GM18519 (cell line): ENCODE data around the gene MRPL18.
"Not testable (repeated sequence)": the region's sequence is repeated elsewhere in the genome, so short reads cannot be mapped to it uniquely, and the experiment has no call there.

Experiments used
- ATAC-seq: cut with Tn5 transposase; IDR thresholded peaks from one replicate; pipeline ENCODE4 v1.9.1; 2021; ENCODE audit warnings: mild to moderate bottlenecking, moderate library complexity; ENCODE audit not compliant: unreplicated experiment, low FRiP score

MRPL18 gene

DNA sequence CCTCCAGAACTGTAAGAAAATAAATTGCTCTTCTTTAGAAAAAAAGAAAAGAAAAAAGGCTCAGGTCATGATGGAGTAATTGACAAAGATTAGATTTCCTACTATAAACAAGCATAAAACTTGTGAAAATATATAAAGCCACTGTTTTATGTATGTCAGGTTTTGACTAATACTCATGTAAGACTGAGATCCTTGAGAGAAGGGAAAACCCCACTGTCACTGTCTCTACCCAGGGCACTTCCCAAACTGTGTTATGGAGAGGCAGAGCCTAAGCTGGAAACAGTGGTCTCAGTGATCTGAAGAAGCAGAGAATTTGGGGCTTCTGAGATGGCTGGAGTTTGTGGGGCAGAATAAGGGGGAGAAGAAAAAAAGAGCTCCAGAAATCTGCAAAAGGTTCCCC lies 20.8 kb upstream of the MRPL18 start:
- no peak for ATAC-seq

DNA sequence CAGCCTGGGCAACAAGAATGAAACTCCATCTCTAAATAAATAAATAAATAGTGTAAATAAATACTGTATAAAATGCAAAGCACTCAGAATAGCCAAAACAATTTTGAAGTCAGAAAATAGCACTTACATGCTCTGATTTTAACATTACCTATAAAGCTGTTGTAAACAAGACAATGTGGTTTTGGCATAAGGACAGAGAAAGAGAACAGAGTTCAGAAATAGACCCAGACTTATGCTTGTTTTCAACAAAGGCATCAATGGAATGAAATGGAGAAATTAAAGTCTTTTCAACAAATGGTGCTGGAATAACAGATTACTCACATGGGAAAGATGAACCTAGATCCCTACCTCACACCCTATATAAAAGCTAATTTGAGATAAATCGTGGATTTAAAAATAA lies 18.1 kb upstream of the MRPL18 start:
- ATAC-seq: no peak

DNA sequence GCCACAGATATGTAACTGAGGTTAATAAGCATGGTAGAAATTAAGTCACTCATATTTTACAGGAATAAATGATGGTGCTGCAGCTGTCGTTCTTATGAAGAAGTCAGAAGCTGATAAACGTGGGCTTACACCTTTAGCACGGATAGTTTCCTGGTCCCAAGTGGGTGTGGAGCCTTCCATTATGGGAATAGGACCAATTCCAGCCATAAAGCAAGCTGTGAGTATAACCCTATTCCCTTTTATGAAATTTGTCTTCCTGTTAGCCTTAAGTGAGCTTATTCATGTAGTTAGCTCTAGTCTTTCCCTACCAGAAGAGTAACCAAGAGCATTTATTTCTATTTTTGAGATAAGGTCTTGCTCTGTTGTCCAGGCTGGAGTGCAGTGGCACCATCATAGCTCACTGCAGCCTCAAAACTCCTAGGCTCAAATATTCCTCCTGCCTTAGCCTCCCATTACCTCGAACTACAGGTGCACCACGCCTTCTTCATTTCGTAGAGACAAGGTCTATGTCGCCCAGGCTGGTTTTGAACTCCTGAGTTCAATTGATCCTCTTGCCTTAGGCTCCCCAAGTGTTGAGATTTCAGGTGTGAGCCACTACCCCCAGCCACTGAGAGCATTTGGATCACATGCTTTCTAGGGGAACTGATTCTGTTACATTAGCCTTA lies 12.9 kb upstream of the MRPL18 start:
- ATAC-seq: no peak

DNA sequence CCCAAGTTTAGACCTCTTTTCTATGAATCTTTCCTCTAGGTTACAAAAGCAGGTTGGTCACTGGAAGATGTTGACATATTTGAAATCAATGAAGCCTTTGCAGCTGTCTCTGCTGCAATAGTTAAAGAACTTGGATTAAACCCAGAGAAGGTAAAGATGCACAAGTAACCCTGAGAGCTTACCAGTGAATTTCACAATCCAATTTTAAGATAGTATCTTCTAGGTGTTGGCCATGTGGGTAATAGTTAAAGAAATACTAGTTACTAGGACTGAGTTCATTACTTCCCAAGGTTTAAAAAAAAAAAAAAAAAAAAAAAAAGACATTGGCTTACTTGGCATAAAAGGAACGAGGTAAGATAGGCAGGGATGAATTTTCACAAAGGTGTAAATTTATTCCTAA lies 12.1 kb upstream of the MRPL18 start:
- ATAC-seq: no peak

- ATAC-seq: no peak
Measured at GRCh38 chr6:159778542-159779103, 11.6 kb upstream of the MRPL18 start.

DNA sequence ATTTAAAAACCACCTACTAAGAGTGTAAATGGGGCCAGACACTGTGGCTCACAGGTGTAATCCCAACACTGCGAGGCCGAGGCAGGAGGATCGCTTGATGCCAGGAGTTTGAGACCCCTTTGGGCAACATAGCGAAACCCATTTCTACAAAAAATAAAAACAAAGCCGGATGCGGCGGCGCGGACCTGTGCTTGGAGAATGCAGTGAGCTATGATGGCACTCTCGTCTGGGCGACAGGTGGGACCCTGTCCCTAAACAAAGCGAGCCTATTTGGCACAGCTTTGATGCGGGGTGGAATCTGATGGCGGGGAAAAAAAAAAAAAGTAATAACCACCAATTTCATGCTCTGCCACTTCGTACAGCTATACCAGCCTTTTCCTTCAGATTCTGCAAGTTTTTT lies 2.0 kb upstream of the MRPL18 start:
- ATAC-seq: no peak

- ATAC-seq: no peak
Measured at GRCh38 chr6:159788753-159789376, 1.4 kb upstream of the MRPL18 start.

DNA sequence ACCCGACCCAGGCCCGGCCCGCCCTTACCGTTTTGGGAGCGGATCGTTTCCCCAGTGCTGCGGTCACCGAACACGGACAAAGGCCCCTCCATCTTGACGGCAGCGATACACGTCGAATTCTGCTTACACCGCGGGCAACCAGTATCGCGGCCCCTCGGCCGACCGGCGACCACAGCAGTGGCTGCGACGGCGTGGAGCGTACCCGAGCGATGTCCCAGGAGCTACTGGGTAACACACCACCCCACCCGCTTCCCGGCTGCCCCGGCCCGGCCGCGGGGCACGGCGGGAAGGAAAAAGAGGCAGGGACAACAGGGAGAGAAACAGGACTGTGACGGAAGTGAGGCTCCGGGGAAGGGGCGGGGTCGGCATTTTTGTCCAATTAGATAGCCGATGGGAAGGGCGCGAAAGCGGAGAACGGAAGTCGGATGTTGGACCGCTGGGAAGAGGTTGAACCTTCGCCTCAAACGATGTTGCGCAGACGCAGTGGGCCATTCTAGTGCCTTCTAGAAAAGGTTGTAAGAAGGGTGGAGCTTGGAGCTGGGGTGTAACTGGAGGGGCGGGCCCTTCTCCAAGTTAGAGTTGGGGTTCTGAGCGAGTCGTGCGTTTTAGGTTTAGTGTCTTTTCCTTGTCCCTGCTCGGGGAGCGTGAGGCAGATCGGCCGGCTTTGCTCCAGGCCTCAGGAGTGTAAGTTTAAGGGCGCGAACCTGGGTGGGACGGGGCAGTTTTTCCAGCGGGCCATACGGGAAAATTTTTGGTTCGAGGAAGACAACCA lies 704 bp upstream of the MRPL18 start, which contains the start of gene TCP1:
TSS of gene TCP1 (minus strand) at position 226 of the 772 bp plus-strand sequence. CDS start at position 92, 134 bp downstream.
- peak; percentile 63 for ATAC-seq

GRCh38 chr6:159790956-159791598 lies 810 bp downstream of the MRPL18 start:
- ATAC-seq: no peak

- ATAC-seq: not testable (repeated sequence)
Measured at GRCh38 chr6:159794976-159795375, 4.7 kb downstream of the MRPL18 start.

GRCh38 chr6:159797554-159797953 lies 7.3 kb downstream of the MRPL18 start:
- no peak for ATAC-seq

DNA sequence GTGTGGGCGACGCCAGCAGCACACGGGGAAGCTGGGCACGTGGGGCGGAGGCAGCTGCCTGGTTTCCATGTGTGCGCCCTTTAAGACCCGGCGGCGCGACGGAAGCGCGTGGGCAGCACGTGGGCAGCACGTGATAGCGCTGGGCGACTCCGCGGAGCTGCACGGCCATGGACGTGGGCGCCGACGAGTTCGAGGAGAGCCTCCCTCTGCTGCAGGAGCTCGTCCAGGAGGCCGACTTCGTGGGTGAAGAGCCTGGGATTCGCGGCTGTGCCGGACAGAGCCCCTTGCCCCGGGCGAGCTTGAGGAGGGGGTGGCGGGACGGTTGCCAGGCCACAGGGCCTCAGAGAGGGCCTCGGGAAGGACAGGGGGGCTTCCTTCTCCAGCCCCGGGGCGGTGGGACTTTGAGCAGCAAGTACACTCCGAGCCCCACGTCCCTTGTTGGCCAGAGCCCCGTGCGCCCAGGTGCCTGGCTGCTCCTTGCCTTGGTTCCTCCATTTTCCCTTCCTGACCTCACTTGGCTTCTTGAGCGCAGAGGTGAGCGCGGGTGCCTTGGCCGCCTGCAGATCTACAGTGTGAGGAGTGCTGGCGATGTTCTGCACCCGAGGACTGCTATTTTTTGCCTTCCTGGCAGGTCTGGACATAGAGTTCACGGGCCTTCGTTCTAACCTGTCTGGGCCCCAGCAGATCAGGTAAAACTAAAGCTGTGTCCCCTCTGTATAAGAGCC lies 10.0 kb downstream of the MRPL18 start, which contains the start of gene PNLDC1:
TSS of gene PNLDC1 (plus strand) at position 136 of the 725 bp plus-strand sequence. CDS start at position 168, 32 bp downstream.
- ATAC-seq: no peak

DNA sequence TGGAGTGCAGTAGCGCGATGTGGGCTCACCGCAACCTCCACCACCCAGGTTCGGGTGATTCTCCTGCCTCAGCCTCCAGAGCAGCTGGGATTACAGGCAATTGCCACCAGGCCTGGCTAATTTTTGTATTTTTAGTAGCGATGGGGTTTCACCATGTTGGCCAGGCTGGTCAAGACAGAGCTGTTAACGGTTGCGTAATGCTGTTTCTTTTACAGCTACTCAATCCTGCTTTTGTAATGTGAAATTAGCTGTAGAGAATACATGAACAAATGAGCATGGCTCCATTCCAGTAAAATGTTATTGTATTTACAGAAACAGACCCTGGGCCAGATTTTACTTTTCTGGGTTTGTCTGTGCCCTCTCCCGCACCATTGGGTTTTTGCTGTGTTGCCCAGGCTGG lies 11.7 kb downstream of the MRPL18 start:
- no peak for ATAC-seq

DNA sequence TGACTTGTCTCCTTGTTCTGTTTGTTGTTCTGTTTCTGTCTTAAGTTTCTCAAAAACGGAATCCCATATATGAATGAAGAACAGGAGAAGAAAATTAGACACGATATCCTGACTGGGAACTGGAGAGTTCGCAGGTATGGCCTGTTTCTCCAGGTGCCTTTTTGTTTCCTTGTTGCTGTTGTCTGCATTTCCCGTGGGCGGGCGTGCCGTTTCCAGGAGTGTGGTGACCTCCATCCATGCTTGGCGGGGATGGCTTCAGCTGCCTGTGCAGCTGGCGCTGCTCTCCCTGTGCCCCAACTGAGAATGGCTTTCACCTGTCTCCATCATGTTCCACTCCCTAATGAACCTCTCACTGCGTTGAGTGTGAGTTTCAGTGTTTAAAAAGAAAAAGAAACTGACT lies 14.2 kb downstream of the MRPL18 start:
- ATAC-seq: no peak

GRCh38 chr6:159805440-159806020 lies 15.3 kb downstream of the MRPL18 start:
- ATAC-seq: no peak

GRCh38 chr6:159806021-159806458 lies 15.8 kb downstream of the MRPL18 start:
- ATAC-seq: no peak

GRCh38 chr6:159807150-159807858 lies 17.0 kb downstream of the MRPL18 start:
- ATAC-seq: no peak

DNA sequence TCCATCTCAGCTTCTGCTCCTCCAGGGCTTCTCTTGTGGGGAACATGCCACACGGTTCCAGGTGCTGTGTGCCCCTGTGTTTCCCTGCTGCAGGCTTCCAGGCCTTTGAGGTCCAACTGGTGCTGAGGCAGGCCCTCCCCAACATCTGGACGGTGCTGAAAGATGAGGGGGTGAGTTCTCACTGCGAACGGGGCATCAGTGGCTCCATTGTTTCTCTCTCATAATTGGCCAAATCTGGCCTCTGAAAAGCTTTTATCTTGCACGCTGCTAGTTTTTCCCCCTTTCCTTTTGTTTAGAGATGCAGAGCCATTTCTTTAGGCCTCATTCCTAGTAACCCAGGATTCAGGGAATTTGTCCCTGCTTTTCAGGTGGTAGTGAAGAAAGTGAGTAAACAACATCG lies 18.4 kb downstream of the MRPL18 start:
- no peak for ATAC-seq

GRCh38 chr6:159809149-159809548 lies 18.9 kb downstream of the MRPL18 start:
- ATAC-seq: peak; percentile 44
